ENCODE results near the gene FAF1. TPM values are rescaled to one million over a fixed set of nuclear protein-coding genes. Genes with fewer than 3 reads are reported as not detected.

The FAF1 gene
- total RNA-seq, 4 donors from 2014 or later: 33.8 to 55.8 (median 45.6) TPM

- no peak for DNase-seq (ENCODE audit: low spot score in 2 of 2)
- 81 to 93% methylated on average over 2 of the region's 2 CpGs for WGBS, 2 donors
- intact Hi-C loops (cut with DNase I; ENCODE audit: low total_unique reads): no loop called here
- TF ChIP-seq POLR2A (IDR thresholded peaks at IDR 0.05) (no peak), CTCF (IDR thresholded peaks at IDR 0.05) (no peak)
- no peak overlapping the region for H3K4me3 ChIP-seq (ENCODE audit: low read depth, poor library complexity, severe bottlenecking)
Measured at GRCh38 chr1:50796272-50796671, 163.8 kb downstream of the FAF1 start.

DNA sequence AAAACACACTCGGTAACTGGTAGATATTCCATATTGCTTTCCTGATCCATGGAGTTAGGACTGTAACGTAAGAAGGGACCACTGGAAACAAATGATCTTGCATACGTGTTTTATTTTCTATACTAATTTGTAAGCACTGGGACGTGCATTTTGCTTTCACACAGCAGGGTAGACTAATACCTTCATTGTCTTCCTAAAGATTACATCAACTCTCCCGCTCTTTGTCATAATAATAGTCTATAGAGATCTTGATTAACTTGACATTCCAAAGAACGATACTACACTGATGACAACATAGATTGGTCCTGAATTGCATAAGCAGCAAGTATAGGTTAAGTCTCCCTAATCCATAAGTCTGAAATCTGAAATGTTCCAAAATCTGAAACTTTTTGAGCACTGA lies 166.5 kb downstream of the FAF1 start:
- 88 to 89% methylated on average over 6 of the region's 6 CpGs for WGBS, 2 donors
- DNase-seq (ENCODE audit: low spot score in 2 of 2): no peak
- no peak overlapping the region for H3K4me3 ChIP-seq (ENCODE audit: low read depth, poor library complexity, severe bottlenecking)
- intact Hi-C loops (cut with DNase I; ENCODE audit: low total_unique reads): no loop called here
- no peak for TF ChIP-seq CTCF (IDR thresholded peaks at IDR 0.05)
- TF ChIP-seq POLR2A (IDR thresholded peaks at IDR 0.05): no peak

DNA sequence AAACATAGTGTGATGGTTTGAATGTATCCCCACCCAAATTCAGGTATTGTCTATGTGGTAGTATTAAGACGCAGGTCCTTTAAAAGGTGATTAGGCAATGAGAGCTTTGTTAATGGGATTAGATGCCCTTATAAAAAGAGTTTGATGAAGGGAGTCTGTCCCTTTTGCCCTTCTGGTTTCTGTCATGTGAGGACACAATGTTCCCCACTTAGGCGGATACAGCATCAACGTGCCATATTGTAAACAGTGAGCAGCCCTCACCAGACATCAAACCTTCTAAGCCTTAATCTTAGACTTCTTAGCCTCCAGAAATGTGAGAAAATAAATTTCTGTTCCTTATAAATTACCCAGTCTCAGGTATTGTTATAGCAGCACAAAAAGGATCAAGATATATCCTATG lies 172.8 kb downstream of the FAF1 start:
- intact Hi-C loops (cut with DNase I; ENCODE audit: low total_unique reads): no loop called here
- TF ChIP-seq POLR2A (IDR thresholded peaks at IDR 0.05) (no peak), CTCF (IDR thresholded peaks at IDR 0.05) (no peak)
- H3K4me3 ChIP-seq (ENCODE audit: low read depth, poor library complexity, severe bottlenecking): no peak overlapping the region
- 90 to 95% methylated on average over 3 of the region's 3 CpGs for WGBS, 2 donors
- DNase-seq (ENCODE audit: low spot score in 2 of 2): no peak

GRCh38 chr1:50783286-50783685 lies 176.8 kb downstream of the FAF1 start:
- intact Hi-C loops (cut with DNase I; ENCODE audit: low total_unique reads): no loop called here
- 79 to 90% methylated on average over 9 of the region's 9 CpGs for WGBS, 2 donors
- no peak for DNase-seq (ENCODE audit: low spot score in 2 of 2)
- TF ChIP-seq CTCF (IDR thresholded peaks at IDR 0.05): no peak
- no peak for TF ChIP-seq POLR2A (IDR thresholded peaks at IDR 0.05)
- no peak overlapping the region for H3K4me3 ChIP-seq (ENCODE audit: low read depth, poor library complexity, severe bottlenecking)

DNA sequence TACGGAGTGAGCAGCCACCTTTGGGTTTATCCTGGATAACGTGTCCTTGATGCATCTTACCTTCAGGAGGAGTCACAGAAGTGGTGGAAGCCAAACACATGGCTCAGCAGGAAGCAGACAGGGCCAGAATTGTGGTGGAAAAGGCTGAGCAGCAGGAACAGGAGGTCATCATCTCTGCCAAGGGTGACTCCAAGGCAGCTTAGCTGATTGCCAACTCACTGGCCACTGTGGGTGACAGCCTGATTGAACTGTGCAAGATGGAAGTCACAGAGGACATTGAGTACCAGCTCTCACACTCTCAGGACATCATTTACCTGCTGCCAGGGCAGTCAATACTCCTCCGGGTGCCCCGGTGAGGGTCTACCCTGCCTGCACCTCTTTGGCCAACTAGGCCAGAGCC lies 179.3 kb downstream of the FAF1 start:
- H3K4me3 ChIP-seq (ENCODE audit: low read depth, poor library complexity, severe bottlenecking): no peak overlapping the region
- TF ChIP-seq POLR2A (IDR thresholded peaks at IDR 0.05): no peak
- TF ChIP-seq CTCF (IDR thresholded peaks at IDR 0.05): no peak
- WGBS, 2 donors: 96 to 100% methylated on average over 4 of the region's 4 CpGs
- intact Hi-C loops (cut with DNase I; ENCODE audit: low total_unique reads): no loop called here
- DNase-seq (ENCODE audit: low spot score in 2 of 2): no peak

- WGBS, 2 donors: 92 to 95% methylated on average over 1 of the region's 1 CpG
- TF ChIP-seq POLR2A (IDR thresholded peaks at IDR 0.05) (no peak), CTCF (IDR thresholded peaks at IDR 0.05) (no peak)
- intact Hi-C loops (cut with DNase I; ENCODE audit: low total_unique reads): loop anchor here (10.0 kb wide), 1 partner anchor 415 kb away; no protein-coding TSS in a partner anchor
- H3K4me3 ChIP-seq (ENCODE audit: low read depth, poor library complexity, severe bottlenecking): no peak overlapping the region
- no peak for DNase-seq (ENCODE audit: low spot score in 2 of 2)
Measured at GRCh38 chr1:50779801-50780200, 180.3 kb downstream of the FAF1 start.

All from lower leg skin (tissue), 4 donors.